HG03575 (cell line): ENCODE measurements around the gene CCSAP.

Source experiments
- ATAC-seq: cut with Tn5 transposase; IDR thresholded peaks from one replicate; pipeline ENCODE4 v1.9.1; 2021; ENCODE audit not compliant: unreplicated experiment, insufficient number of reproducible peaks, low FRiP score; ENCODE audit errors: extremely low read depth

CCSAP gene

DNA sequence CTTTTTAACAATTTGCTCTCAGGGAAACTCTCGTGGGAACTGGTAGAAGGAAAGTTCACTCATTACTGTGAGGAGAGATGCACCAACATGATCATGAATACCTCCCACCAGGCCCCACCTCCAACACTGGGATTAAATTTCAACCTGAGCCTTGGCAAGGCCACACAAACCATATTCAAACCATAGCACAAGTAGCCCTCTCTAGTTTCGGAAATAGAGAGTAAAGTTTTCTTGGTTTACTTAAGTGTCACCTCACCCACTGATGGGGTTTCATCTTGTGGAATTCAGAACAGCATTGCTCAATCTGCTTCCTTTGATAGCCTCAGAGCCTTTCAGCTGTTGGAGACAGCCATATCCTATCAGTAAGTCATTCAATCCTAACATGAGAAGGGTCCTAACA lies 25.5 kb upstream of the CCSAP start:
- ATAC-seq, result no peak

DNA sequence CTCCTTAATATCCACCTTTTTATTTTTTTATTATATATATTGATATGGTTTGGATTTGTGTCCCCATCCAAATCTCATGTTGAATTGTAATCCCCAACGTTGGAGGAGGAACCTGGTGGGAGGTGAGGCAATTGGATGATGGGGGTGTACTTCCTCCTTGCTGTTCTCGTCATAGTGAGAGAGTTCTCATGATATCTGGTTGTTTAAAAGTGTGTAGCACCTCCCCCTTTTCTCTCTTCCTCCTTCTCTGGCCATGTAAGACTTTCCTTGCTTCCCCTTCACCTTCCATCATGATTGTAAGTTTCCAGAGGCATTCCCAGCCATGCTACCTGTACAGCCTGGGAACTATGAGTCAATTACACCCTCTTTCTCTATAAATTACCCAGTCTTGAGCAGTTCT lies 22.7 kb upstream of the CCSAP start:
- no peak for ATAC-seq

DNA sequence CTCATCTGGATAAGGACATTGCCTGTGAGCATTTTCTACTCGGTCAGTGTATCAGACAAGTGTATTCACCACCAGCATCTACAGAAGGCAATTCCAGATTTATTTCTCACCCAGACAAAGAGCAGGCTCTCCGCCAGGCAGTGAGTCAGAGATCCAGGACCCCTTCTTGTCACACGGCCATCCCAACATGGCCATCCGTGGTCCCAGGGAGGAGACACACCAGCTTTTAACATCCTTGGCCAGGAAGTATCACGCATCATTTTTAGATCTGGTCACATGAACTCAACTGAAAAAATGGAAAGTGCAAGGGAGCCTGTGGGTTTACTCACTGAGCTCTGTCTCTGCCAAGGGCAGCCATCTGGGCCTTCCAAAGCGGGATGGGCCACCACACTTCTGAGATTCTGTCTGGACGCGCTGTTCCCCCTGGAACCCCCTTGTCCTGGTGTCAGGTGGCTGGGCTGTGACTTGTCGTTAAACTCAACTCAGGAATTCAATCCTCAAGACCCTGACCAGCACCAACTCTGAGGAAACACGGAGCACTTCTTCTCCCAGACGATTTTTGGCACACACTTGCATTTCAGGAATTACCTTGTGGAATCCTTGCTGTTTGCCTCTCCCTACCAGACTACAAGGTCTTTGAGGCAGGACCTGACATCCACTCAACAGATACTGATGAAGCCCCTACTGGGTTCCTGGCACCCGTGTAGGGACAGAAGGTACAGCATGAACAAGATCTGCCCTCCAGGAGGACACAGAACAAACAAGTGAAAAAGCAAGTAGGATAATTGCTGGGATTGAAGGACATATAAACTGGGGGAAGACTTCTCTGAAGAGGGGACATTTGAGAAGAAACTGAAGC lies 21.6 kb upstream of the CCSAP start:
- ATAC-seq, result no peak

- ATAC-seq, result no peak
These were observed 20.9 kb upstream of the CCSAP start for GRCh38 chr1:229363723-229364122.

GRCh38 chr1:229360420-229360819 lies 17.6 kb upstream of the CCSAP start:
- no peak for ATAC-seq

GRCh38 chr1:229355661-229356060 lies 12.8 kb upstream of the CCSAP start:
- ATAC-seq, result no peak

DNA sequence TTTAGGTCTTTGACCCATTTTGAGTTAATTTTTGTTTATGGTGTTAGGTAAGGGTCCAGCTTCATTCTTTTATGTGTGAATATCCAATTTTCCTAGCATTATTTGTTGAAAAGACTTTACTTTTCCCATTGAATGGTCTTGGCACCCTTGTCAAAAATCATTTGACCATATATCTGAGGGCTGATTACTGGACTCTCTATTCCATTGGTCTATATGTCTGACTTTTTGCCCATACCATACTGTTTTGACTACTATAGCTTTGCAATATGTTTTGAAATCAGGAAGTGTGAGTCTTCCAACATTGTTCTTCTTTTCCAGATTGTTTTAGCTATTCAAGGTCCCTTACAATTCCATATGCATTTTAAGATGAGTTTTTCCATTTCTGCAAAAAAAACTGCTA lies 11.4 kb upstream of the CCSAP start:
- no peak for ATAC-seq

- ATAC-seq, result no peak
These were observed 10.1 kb upstream of the CCSAP start for GRCh38 chr1:229352975-229353374.

- no peak for ATAC-seq
These were observed 6.9 kb upstream of the CCSAP start for GRCh38 chr1:229349463-229350385.

- ATAC-seq, result no peak
These were observed 4.7 kb upstream of the CCSAP start for GRCh38 chr1:229347528-229347927.

DNA sequence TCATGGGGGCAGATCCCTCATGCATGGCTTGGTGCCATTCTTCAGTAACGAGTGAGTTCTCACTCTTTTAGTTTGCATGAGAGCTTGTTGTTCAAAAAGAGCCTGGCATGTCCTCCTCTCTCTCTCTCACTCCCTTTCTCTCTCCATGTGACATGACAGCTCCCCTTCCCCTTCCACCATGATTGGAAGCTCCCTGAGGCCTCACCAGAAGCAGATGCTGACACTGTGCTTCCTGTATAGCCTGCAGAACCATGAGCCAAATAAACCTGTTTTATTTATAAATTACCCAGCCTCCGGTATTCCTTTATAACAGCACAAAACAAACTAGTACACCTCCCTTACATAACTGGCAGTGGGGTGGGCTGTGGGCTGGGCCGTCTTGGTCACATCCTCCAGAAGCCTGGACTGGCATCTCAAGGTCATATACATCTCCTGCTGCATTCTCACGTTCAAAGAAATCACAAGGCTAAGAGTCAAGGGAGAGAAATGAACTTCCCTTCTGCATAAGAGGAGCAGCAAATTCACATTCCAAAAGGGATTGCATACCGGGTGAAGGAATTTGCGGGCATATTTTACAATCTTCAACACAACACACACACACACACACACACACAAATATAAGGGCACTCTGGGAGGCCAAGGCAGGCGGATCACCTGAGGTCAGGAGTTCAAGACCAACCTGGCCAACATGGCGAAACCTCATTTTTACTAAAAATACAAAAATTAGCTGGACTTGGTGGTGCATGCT lies 2.3 kb upstream of the CCSAP start:
- no peak for ATAC-seq

DNA sequence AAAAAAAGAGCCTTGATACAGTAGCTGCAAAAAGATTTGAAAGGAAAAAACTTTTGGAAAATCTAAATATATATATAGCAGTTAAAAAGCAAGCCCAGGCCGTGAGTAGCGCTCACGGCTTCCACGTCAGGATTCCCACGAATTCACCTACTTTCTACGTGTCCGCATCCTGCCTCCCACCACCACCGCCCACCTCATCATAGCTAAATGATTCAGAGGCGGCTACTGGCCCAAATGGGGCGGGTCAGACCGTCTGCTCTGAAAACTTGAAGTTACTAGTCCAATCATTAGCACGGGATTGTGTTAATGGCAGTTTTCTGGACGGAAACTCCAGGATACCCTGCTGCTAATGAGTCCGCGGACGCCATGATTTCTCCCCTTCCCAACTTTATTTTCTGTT lies 1.3 kb upstream of the CCSAP start:
- no peak for ATAC-seq

- no peak for ATAC-seq
These were observed 832 bp downstream of the CCSAP start for GRCh38 chr1:229341774-229342655.

DNA sequence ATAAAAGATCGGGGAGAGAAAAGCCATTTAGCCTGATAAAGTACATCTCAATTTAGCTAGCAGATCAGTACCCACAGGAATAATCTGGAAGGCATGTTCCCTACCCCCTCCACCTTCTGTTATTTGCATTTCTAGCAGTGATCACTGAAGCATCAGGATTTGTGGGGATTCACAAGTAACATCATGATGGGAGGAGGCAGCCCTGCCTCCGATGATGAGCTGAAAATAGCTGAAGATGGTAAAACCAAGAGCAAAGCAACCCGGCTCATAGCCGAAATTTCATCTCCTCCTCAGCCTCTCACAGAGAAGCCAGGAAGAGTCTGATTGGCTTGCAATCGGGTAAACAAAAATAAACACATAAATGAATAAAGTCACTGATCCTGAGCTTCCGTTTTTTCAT lies 2.4 kb downstream of the CCSAP start:
- no peak for ATAC-seq

DNA sequence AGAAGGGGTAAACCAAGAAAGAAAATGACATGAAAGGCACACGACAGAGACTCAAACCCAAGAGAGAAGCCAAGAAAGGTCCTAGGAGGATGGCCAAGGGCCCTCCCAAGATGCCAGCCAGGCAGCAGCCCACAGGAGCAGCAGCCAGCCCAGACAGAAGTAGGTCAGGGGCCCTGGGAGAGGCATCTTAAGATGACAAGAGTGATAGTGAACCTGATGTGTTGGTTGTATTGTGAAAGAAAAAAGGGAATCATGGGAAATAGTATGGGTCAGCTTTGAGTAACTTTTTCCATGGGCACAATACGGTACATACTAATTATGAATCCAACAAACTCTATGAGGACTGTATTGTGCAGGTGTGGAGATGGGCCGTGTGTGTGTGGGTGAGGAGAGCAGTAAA lies 3.3 kb downstream of the CCSAP start:
- no peak for ATAC-seq

DNA sequence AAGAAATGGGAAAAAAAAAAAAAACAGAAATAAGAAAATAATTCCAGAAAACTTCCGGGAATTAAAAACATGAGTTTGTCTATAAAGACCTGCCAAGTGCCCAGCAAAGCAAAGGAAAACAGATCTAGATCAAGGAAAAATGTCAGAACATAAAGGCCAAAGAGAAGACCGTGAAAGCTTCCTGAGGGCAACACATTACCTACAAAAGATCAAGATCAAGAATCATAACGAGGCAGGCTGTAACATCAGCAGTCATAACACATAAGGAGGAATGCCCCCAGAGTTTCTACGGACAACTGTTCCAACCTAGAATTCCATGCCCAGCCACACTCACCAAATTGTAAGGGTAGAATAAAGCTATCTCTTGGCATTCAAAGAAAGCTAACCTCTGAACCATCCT lies 3.8 kb downstream of the CCSAP start:
- no peak for ATAC-seq

GRCh38 chr1:229336345-229336744 lies 6.5 kb downstream of the CCSAP start:
- ATAC-seq, result no peak

DNA sequence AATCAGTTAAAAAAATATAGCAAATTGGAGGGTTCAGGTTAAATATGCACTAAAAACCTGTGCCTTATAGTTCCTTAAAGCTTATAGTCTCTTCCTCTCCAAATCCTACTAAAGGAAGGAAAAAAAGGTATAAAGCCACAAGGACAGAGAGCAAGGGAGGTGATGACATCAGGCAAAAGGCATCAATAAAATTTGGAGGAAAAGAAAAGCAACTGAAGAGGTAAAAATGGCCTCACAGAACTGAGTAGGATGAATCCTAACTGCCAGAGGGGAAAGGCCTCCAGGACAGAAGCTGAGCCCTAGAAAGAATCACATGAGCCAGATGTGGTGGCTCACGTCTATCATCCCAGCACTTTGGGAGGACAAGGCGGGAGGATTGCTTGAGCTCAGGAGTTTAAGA lies 8.1 kb downstream of the CCSAP start:
- ATAC-seq, result no peak

DNA sequence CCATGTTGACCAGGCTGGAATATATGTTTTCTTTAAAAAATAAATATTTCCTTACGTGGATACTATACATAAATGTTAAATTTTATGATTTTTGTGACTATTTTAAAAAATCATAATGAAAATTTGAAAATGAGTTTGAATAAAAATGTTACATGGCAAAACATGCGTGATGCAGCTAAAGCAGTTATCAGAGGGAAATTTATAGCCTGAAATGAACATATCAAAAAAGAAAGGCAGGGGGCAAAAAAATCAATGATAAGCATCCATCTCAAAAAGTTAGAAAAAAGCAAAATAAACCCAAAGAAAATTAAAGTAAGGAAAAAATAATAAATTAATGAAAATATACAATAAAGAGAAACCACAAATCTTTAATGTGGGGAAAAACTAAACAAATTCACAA lies 8.6 kb downstream of the CCSAP start:
- ATAC-seq, result no peak
